HG02885 (cell line): Measurements from ENCODE around the gene RICTOR.
A peak's percentile ranks its signal among the peaks of the same experiment; 100 is the strongest.

ENCODE experiments used
- ATAC-seq: cut with Tn5 transposase; IDR thresholded peaks from one replicate; pipeline ENCODE4 v1.9.1; 2021; ENCODE audit warnings: mild to moderate bottlenecking; ENCODE audit not compliant: unreplicated experiment, poor library complexity

Gene RICTOR

DNA sequence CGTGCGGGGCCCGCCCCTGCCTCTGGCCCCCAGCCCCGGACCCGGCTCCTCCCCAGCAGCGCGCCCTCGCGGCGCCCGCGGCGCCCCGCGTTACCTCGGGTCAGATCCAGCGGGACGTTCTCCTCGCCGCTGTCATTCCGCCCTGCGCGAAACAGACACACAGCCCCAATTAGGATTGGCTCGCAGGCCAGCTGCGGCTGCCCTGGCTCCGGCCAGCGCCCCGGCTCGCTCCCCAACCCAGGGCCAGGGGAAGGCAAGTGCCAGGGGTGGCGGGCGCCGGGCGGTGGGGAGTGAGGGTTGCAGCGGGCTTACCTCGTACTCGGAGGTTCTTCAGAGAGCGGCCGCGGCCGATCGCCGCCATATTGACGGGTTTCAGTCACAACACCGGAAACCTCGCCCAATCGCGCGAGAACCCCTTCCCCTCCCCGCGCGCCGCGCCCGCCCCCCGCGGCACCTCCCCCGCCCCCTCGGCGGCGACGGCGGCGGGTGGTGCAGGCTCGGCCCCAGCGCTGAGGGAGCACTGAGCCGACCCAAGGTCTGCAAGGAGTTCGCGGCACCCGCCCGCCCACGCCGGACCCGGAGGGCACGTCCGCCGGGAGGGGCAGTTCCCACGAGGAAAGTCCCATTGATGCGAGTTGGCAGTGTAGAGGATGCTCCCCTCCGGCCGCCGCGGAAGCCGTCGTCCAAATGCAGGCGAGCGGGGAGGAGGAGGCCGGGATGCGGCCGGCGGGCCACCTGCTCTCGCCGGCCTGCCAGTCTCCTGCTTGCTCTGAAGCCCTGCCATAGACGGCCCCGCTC is at the start of gene RICTOR:
RICTOR (minus strand) TSS at position 383 of the 798 bp plus-strand sequence; CDS start at position 361, 22 bp downstream.
- peak; percentile 76 for ATAC-seq

GRCh38 chr5:39121922-39122321 is 47.7 kb upstream of the RICTOR start:
- ATAC-seq, result no peak

DNA sequence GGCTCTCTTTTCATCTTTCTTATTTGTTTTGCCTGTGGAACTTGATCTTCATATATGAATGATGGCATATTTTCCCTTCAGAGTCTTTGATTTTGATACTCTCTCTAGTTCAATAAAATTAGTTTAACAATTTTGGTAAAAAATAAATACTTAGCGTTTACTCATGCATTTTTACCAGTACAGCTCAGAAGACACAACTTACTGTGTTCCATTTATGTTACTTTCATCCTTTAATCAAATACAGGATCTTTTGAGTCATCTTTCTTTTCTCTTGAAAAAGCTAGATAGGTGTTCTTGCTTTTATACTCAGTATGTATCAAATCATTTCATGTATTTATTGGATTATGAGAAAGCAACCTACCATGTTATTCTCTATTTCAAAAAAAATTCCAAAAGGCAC is 47.1 kb upstream of the RICTOR start:
- no peak for ATAC-seq

- ATAC-seq, result no peak
Observed at GRCh38 chr5:39120052-39120420, 45.8 kb upstream of the RICTOR start.

DNA sequence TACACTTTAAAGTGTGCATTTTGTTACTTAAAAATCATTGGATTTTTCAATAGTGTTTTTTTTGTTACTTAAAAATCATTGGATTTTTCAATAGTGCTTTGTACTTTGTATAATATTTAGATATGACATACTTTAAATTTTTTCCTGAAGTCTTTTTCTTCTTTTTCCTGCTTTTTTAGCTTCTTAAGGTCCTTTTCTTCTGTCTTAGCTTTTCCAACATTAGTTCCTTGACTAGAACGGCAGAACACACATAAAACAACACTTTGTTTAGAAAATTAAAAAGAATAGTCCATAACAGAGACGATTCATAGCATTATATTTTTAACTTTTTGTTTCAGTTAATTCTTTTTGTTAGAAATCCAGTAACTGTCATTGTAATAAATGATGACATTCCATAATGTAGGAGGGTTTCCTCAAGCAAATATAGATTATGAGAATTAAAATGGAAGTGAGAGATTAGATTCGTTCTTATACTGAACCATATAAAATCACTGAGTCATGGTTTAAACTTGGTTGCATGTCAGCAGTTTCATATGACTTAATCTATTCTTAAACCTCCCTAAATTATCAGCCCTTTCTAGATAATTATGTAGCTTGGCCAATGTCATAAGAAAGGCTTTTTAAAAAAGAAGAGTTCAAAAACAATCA is 45.3 kb upstream of the RICTOR start:
- ATAC-seq, result no peak

- ATAC-seq, result no peak
Observed at GRCh38 chr5:39118638-39119037, 44.4 kb upstream of the RICTOR start.

GRCh38 chr5:39117401-39117800 is 43.2 kb upstream of the RICTOR start:
- no peak for ATAC-seq

GRCh38 chr5:39116344-39117170 is 42.4 kb upstream of the RICTOR start:
- no peak for ATAC-seq

- ATAC-seq, result no peak
Observed at GRCh38 chr5:39115644-39116343, 41.6 kb upstream of the RICTOR start.

DNA sequence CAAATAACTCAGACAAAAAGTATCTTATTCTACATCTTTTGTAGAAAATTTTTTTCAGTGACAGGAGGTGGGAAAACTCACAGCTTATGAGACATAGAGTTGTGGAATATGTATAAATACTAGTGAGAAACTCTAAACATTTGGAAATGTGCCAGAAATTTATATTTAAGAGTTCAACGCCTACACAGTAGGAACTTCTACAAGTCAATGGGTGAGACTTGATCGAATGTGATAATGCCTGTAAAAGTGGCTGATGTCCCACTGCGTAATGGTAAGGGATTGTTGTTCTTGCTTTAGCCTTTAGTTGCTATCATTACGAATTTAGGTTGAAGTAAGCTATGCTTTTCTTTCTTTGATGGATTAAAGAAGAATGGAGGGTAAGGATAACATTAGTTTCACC is 40.0 kb upstream of the RICTOR start:
- ATAC-seq, result no peak

- ATAC-seq, result no peak
Observed at GRCh38 chr5:39113354-39113953, 39.3 kb upstream of the RICTOR start.

DNA sequence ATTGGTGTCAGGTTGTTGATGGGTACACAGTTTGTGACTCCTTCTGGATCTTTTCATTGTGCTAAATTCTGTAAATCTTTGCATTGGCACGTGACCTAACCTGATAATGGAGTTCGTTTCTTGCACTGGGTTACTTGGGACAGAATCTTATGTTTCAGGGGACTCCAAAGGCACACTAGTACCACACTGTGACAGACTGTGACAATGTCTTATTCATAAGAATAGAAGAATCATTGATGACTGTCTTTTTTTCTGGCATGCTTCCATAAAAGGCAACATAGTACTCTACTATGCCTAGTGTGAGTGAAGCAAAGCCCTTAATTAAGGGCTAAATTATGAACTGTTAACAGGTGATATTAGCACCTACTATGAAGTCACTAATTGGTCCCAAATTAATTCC is 35.4 kb upstream of the RICTOR start:
- no peak for ATAC-seq

- no peak for ATAC-seq
Observed at GRCh38 chr5:39108987-39109386, 34.8 kb upstream of the RICTOR start.

DNA sequence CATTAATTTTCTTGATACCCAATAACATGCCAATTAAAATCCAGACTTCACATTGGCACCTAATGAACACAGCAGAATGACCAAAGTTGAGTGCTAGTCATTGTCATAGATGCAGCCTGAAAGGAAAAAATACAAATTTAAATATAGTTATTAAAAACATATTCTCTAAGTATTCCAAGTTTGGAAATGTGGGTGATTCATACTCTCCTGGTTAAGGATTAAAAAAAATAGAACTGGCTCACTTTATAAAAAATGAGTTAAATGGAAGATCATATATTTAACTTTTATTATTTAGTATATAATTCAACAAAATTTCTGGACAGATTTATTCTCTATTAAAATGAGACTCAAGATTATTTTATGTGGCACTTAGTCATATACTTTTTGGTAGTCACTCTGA is 33.2 kb upstream of the RICTOR start:
- no peak for ATAC-seq

GRCh38 chr5:39106322-39106721 is 32.1 kb upstream of the RICTOR start:
- ATAC-seq, result no peak

GRCh38 chr5:39104221-39104620 is 30.0 kb upstream of the RICTOR start:
- ATAC-seq, result no peak

DNA sequence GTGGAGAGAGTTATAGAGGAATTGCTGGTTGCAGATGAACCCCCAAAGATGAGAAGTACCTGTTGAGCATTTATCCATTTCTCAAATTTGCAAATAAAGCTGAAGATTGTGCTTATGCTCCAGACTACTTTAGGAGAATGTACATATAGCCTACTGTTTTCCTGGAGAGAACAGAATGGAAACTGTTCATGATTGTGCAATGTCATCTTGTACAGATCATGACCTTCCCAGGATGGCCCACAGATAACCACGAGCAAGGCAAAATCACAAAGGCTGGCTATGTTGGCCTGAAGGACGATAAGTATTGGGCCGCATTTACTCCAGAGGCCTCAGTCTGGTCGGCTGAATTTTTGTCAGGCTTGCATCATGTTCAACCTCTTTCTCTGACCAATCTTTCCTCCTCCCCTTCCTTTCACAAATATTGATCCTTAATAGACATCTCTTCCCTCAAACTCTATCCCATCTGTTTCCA is 28.5 kb upstream of the RICTOR start:
- no peak for ATAC-seq

DNA sequence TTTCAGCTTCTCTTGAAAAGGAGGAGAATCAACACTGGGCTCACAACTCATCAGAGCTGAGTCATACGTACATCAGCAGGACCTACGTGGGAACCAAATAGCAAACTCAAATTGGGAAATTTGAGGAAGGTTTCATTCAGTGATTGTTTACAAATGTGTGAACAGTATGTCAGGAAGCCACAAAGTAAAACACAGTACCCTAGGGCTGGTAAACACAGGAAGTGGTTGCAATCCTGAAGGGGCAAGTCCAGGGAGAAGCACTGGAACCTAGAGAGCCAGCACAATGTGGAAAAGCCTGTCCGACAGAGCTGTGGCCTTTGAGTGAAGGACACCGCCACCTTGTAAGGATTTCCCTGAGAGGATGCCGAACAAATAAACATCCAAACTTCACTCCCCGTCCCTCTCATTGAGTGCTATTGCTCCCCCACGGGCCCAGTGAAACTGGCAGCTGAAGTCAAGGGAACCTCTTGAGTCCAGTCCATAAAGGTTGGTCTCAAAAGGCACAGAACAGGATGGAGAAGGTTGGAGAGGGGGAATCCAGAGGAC is 26.7 kb upstream of the RICTOR start:
- no peak for ATAC-seq

DNA sequence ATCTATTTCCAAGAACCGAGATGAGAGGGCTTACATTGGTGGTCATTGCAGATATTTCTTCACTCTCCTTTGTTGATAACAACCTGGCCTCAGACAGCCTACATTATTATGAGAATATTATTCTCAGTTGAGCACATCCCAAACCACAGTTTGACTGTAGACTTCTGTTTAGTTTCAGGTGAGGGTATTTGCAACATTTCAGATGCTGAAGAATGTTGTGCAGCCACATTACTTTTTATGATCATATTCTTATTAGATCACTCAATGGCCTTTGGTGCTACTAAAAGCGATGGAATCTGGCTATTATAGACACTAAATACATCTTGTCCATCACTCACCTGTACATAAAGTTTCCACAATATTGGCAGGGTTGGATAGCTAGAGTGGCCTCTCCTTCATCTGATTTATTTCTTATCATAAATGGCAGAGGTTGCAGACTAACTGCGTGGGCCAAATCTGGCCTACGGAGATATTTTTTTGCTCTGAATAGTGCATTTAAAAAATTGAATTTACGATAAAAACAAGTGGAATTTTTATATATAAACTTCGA is 26.2 kb upstream of the RICTOR start:
- ATAC-seq, result no peak
